GM12878 (cell line): ENCODE results near the gene CYP46A1. TPM values are rescaled to one million over a fixed set of nuclear protein-coding genes. Genes with fewer than 3 reads are reported as not detected.

Experiments used
- ATAC-seq: fragments of 200-7000 bp; cut with Tn5 transposase; 3 replicates; pipeline ENCODE4 v1.9.1; 2020; ENCODE audit warnings: mild to moderate bottlenecking, moderate library complexity
- BruUV-seq: library from RNA; stranded (reverse); fragments of 400-500 nt; replicated peaks from 2 replicates; lab custom pipeline; 2021; lab: Mats Ljungman, UMichigan
- CTCF ChIA-PET: fragments of 300-600 bp; sonication (Branson Sonifier 250); formaldehyde crosslinking; extraction: SDS; loops from one replicate; lab custom pipeline; 2021; ENCODE audit warnings: inconsistent platforms; lab: Yijun Ruan, JAX
- POLR2A ChIA-PET: fragments of 350-600 bp; formaldehyde crosslinking; extraction: SDS; loops from one replicate; lab custom pipeline; 2021; ENCODE audit warnings: inconsistent platforms; lab: Charles Lee
- RAD21 ChIA-PET: fragments of 300-600 bp; sonication (Branson Sonifier 250); formaldehyde crosslinking; loops from one replicate; lab custom pipeline; 2023; ENCODE audit warnings: antibody characterized with exemption; ENCODE audit not compliant: unreplicated experiment; lab: Charles Lee
- SMC1A ChIA-PET: fragments of 300-600 bp; sonication (Branson Sonifier 250); formaldehyde crosslinking; loops from one replicate; lab custom pipeline; 2023; ENCODE audit not compliant: unreplicated experiment, uncharacterized antibody; lab: Charles Lee
- DNase-seq: peaks from one replicate; pipeline ENCODE4 v3.0.0-alpha.2; 2011; ENCODE audit warnings: low read depth, low spot score
- FAIRE-seq: peaks from 3 replicates; lab custom pipeline; 2011; peaks lifted over from hg19 to GRCh38; lab: Jason Lieb, UNC
- H2AFZ ChIP-seq: 2 replicates; pipeline ENCODE4 v1.6.0; 2011; ENCODE audit warnings: low read depth, low read length, control low read depth; ENCODE audit not compliant: control insufficient read depth
- H3K27ac ChIP-seq: 2 replicates; pipeline ENCODE4 v1.5.1; 2011; ENCODE audit warnings: control low read depth; ENCODE audit not compliant: control insufficient read depth, insufficient read depth
- H3K27me3 ChIP-seq, 2 experiments: replicated peaks in 1 of 2; 2 replicates each; pipeline versions ENCODE4 v1.6.0 to v1.6.1; 2011; ENCODE audit warnings: low read length in 1 of 2; ENCODE audit not compliant: control insufficient read depth in 2 of 2, insufficient read depth in 2 of 2
- H3K36me3 ChIP-seq, 2 experiments: 2 replicates each; pipeline ENCODE4 v1.5.1; 2011; ENCODE audit warnings: low read length in 1 of 2; ENCODE audit not compliant: control insufficient read depth in 2 of 2, insufficient read depth in 2 of 2
- H3K4me1 ChIP-seq: 2 replicates; pipeline ENCODE4 v1.6.1; 2011; ENCODE audit warnings: mild to moderate bottlenecking, low read length, moderate library complexity, mixed read lengths; ENCODE audit not compliant: control insufficient read depth, insufficient read depth
- H3K4me2 ChIP-seq: 2 replicates; pipeline ENCODE4 v1.6.0; 2011; ENCODE audit warnings: control low read depth; ENCODE audit not compliant: control insufficient read depth, insufficient read depth
- H3K4me3 ChIP-seq: fragments of 200-600 bp; sonication (generic); 2 replicates; pipeline ENCODE4 v1.5.1; 2016
- H3K79me2 ChIP-seq: 2 replicates; pipeline ENCODE4 v1.6.0; 2011; ENCODE audit warnings: low read length; ENCODE audit not compliant: control insufficient read depth, insufficient read depth
- H3K9ac ChIP-seq: 2 replicates; pipeline ENCODE4 v1.8.0; 2011; ENCODE audit warnings: low read length, control low read depth, mixed read lengths; ENCODE audit not compliant: control insufficient read depth, insufficient read depth
- H3K9me3 ChIP-seq: replicated peaks from 3 replicates; pipeline ENCODE4 v1.5.1; 2011; ENCODE audit warnings: mild to moderate bottlenecking, low read length; ENCODE audit not compliant: control insufficient read depth, insufficient read depth
- H4K20me1 ChIP-seq: 2 replicates; pipeline ENCODE4 v1.6.0; 2011; ENCODE audit not compliant: control insufficient read depth, insufficient read depth
- BACH1 ChIP-seq: fragments of 450-650 bp; IDR thresholded peaks from 2 replicates; pipeline ENCODE4 v1.6.1; 2017; ENCODE audit warnings: mild to moderate bottlenecking, borderline replicate concordance
- CTCF ChIP-seq, 3 experiments: IDR thresholded peaks in 2 of 3; conservative IDR thresholded peaks in 1 of 3; 2 replicates each; pipeline ENCODE4 v1.5.1; 2011; ENCODE audit warnings: low read depth in 3 of 3, low read length in 3 of 3, mild to moderate bottlenecking in 3 of 3, control low read depth in 2 of 3, moderate library complexity in 2 of 3, inconsistent platforms in 1 of 3, mixed read lengths in 1 of 3; ENCODE audit not compliant: control insufficient read depth in 2 of 3, insufficient read depth in 1 of 3; ENCODE audit errors: extremely low read depth in 1 of 3
- DPF2 ChIP-seq: fragments of 450-650 bp; IDR thresholded peaks from 2 replicates; pipeline ENCODE4 v1.6.1; 2017; ENCODE audit warnings: mild to moderate bottlenecking
- ELK1 ChIP-seq: IDR thresholded peaks from 2 replicates; pipeline ENCODE4 v1.6.1; 2012; ENCODE audit warnings: low read depth, low read length, improper control_type of control experiment
- EZH2 ChIP-seq: IDR thresholded peaks from 2 replicates; pipeline ENCODE4 v1.6.1; 2012; ENCODE audit warnings: low read depth, mild to moderate bottlenecking, control low read depth, inconsistent platforms, low read length, borderline replicate concordance; ENCODE audit not compliant: control insufficient read depth
- IKZF2 ChIP-seq, 2 experiments: fragments of 450-650 bp; IDR thresholded peaks; 2 replicates each; pipeline ENCODE4 v1.6.1; 2017; ENCODE audit warnings: mild to moderate bottlenecking in 2 of 2, moderate library complexity in 2 of 2
- MTA3 ChIP-seq: IDR thresholded peaks from 2 replicates; pipeline ENCODE4 v1.6.1; 2012; ENCODE audit warnings: low read length, inconsistent platforms, borderline replicate concordance
- MXI1 ChIP-seq: fragments of 150-350 bp; IDR thresholded peaks from 2 replicates; pipeline ENCODE4 v1.6.1; 2011; ENCODE audit warnings: low read depth, mild to moderate bottlenecking, inconsistent platforms, low read length, improper control_type of control experiment
- MYB ChIP-seq: fragments of 150-350 bp; IDR thresholded peaks from 2 replicates; pipeline ENCODE4 v1.6.1; 2014; ENCODE audit warnings: mild to moderate bottlenecking, low read depth, low read length, borderline replicate concordance
- NFXL1 ChIP-seq: fragments of 450-650 bp; IDR thresholded peaks from 2 replicates; pipeline ENCODE4 v1.6.1; 2017; ENCODE audit warnings: antibody characterized with exemption, mild to moderate bottlenecking, borderline replicate concordance
- NR2F1 ChIP-seq: fragments of 450-650 bp; conservative IDR thresholded peaks from 2 replicates; pipeline ENCODE4 v1.6.1; 2017; ENCODE audit warnings: mild to moderate bottlenecking
- RAD51 ChIP-seq: fragments of 450-650 bp; IDR thresholded peaks from 2 replicates; pipeline ENCODE4 v1.6.1; 2016; ENCODE audit warnings: moderate library complexity, mild to moderate bottlenecking, inconsistent platforms
- RBBP5 ChIP-seq: fragments of 200-600 bp; sonication (generic); conservative IDR thresholded peaks from 2 replicates; pipeline ENCODE4 v1.6.1; 2016
- RFX5 ChIP-seq: IDR thresholded peaks from 2 replicates; pipeline ENCODE4 v1.6.1; 2011; ENCODE audit warnings: low read depth, low read length, improper control_type of control experiment
- TCF3 ChIP-seq: IDR thresholded peaks from 2 replicates; pipeline ENCODE4 v1.6.1; 2012; ENCODE audit warnings: low read depth, mild to moderate bottlenecking, low read length, borderline replicate concordance; ENCODE audit not compliant: insufficient read depth
- TCF7 ChIP-seq: IDR thresholded peaks from 2 replicates; pipeline ENCODE4 v1.6.1; 2014; ENCODE audit warnings: antibody characterized with exemption, borderline replicate concordance
- YBX1 ChIP-seq: fragments of 450-650 bp; IDR thresholded peaks from 2 replicates; pipeline ENCODE4 v1.6.1; 2016; ENCODE audit warnings: antibody characterized with exemption
- ZZZ3 ChIP-seq: IDR thresholded peaks from 2 replicates; pipeline ENCODE4 v1.6.1; 2011; ENCODE audit warnings: low read depth; ENCODE audit not compliant: control insufficient read depth, insufficient read length
- whole genome bisulfite sequencing: methylation state at CpG from one replicate; pipeline ENCODE4 v1.1.6; 2016; ENCODE audit warnings: low lambda C conversion rate; ENCODE audit not compliant: insufficient replicate concordance, insufficient coverage; ENCODE audit errors: missing lambda C conversion rate; 5-methylcytosine and 5-hydroxymethylcytosine counted together
- in situ Hi-C: fragments of 300-500 bp; cut with MboI; formaldehyde crosslinking; loops from 9 replicates; pipeline ENCODE4 v1.14.3; 2018; ENCODE audit warnings: mixed read lengths
- intact Hi-C: fragments of 100-400 bp; cut with micrococcal nuclease; formaldehyde crosslinking; loops from one replicate; pipeline ENCODE4 v1.14.2; 2022; ENCODE audit not compliant: unreplicated experiment
- polyA plus RNA-seq, 11 experiments: library from polyadenylated mRNA; depleted of rRNA in 4 of 11; unstranded in 6 of 11; stranded (reverse) in 5 of 11; fragments of >200 nt; fragmentation: Nextera tagmentation in 4 of 11; fragmentation: Illumina TruSeq in 1 of 11; extraction: Ambion mirVana in 4 of 11; extraction: Trizol in 1 of 11; gene quantifications; 1 replicate in 1 of 11; 2 replicates in 10 of 11; pipeline versions ENCODE4 v1.2.1 to v1.2.3, GENCODE V29; 2011 to 2016; ENCODE audit warnings: inconsistent platforms in 2 of 11, missing spikeins in 2 of 11, low read depth in 1 of 11
- total RNA-seq, 4 experiments: library from RNA; depleted of rRNA in 3 of 4; stranded (reverse); fragments of >200 nt in 3 of 4; fragmentation: Illumina TruSeq in 1 of 4; extraction: Trizol in 1 of 4; gene quantifications; 2 replicates each; pipeline versions ENCODE4 v1.2.1 to v1.2.3, GENCODE V29; 2013 to 2021
- TF ChIP-seq, protein P1 (sequence below): fragments of 450-650 bp; conservative IDR thresholded peaks from 2 replicates; pipeline ENCODE4 v1.6.1; 2017; ENCODE audit warnings: mild to moderate bottlenecking, moderate library complexity

The CYP46A1 gene
- total and polyA plus RNA-seq, 10 of the 15 experiments (the other 5 are each of a cell fraction or from before 2014, with no cell fraction given), result 0.04 to 0.11 TPM; not detected in 8

GRCh38 chr14:99737451-99737951, 53.4 kb downstream of the CYP46A1 start (continued):
- TF ChIP-seq RFX5 (no peak), MXI1 (no peak), TCF3 (no peak), BACH1 (no peak), TCF7 (no peak), YBX1 (no peak), EZH2 (no peak), IKZF2 (IDR thresholded peaks at IDR 0.05) (no peak), NFXL1 (no peak)
- TF ChIP-seq, protein P1, sequence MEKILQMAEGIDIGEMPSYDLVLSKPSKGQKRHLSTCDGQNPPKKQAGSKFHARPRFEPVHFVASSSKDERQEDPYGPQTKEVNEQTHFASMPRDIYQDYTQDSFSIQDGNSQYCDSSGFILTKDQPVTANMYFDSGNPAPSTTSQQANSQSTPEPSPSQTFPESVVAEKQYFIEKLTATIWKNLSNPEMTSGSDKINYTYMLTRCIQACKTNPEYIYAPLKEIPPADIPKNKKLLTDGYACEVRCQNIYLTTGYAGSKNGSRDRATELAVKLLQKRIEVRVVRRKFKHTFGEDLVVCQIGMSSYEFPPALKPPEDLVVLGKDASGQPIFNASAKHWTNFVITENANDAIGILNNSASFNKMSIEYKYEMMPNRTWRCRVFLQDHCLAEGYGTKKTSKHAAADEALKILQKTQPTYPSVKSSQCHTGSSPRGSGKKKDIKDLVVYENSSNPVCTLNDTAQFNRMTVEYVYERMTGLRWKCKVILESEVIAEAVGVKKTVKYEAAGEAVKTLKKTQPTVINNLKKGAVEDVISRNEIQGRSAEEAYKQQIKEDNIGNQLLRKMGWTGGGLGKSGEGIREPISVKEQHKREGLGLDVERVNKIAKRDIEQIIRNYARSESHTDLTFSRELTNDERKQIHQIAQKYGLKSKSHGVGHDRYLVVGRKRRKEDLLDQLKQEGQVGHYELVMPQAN, result no peak

DNA sequence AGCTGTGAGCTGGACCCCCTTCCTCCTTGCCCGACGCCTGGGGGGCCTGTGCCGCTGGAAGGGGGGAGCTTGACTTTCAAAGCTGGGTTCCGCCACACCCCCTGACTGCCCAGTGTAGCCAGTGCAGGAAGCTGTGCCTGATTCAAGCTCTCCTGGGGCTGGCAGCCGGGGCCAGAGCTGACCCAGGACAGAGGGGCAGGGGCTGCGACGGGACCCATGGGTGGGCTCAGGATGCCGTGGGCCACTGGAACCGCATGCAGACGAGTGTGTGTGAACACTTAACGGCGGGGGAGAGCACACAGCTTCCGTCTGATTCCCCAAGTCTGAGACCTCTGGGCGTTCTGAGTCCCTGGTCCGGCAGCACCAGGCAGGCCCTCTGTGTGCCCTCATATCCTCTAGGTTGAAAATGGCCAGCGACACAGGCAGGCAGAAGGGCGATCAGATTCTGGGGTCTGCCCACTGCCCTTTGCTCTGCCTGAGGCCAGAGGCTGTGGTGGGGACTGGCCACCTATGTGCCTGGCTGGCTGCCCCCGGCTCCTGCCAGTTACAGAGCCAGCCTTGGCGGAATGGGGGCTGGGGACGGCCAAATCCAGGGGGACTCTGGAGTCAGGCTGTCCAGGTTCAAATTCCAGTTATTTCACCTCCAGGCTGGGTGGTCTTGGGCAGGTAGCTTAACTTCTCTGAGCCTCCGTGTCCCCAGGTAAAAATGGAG, 54.0 kb downstream of the CYP46A1 start:
- ChIA-PET POLR2A (no interaction called here), SMC1A (no interaction called here), RAD21 (no interaction called here), CTCF (no interaction called here)
- ATAC-seq (no peak), DNase-seq (no peak), FAIRE-seq (no peak)
- Histone ChIP-seq H3K36me3 (no peaks in the 10 kb centered on the region), H3K27ac (no peak overlapping the region), H4K20me1 (no peaks in the 10 kb centered on the region), H3K9me3 (no peaks in the 10 kb centered on the region), H3K79me2 (no peaks in the 10 kb centered on the region), H3K27me3 (peaks cover 0 to 2% of the 10 kb centered on the region in 2 experiments; a peak in 1 of 4 replicates), H2AFZ (no peak overlapping the region), H3K9ac (no peak overlapping the region), H3K4me1 (no peaks in the 10 kb centered on the region), H3K4me2 (no peak overlapping the region), H3K4me3 (no peak overlapping the region)
- in situ Hi-C loops (no loop called here), intact Hi-C loops (no loop called here)
- no TSS peak for BruUV-seq
- WGBS, result 40% methylated on average over 17 of the region's 21 CpGs
- TF ChIP-seq EZH2 (no peak), NR2F1 (no peak), RAD51 (no peak), TCF7 (no peak), ELK1 (no peak), DPF2 (no peak), MTA3 (no peak), RBBP5 (no peak), MYB (no peak), ZZZ3 (no peak), CTCF (IDR thresholded peaks at IDR 0.05 in 2 of 3, conservative IDR thresholded peaks at IDR 0.05 in 1 of 3; ENCODE audit: control insufficient read depth in 2 of 3, extremely low read depth in 1 of 3, insufficient read depth in 1 of 3, low read depth in 3 of 3, low read length in 3 of 3) (no peak)
